IMR-90 (cell line): ENCODE results near the gene CARMIL1. TPM values are rescaled to one million over a fixed set of nuclear protein-coding genes. Genes with fewer than 3 reads are reported as not detected.

ENCODE experiments used
- ATAC-seq: fragments of 200-7000 bp; cut with Tn5 transposase; 2 replicates; pipeline ENCODE4 v1.9.1; 2020; ENCODE audit warnings: low read depth, mild to moderate bottlenecking, moderate library complexity
- BruUV-seq: library from RNA; stranded (reverse); fragments of 400-500 nt; replicated peaks from 2 replicates; lab custom pipeline; 2021; lab: Mats Ljungman, UMichigan
- CTCF ChIA-PET: fragments of 300-600 bp; formaldehyde crosslinking; extraction: SDS; loops from one replicate; lab custom pipeline; 2021; ENCODE audit warnings: antibody characterized with exemption; lab: Yijun Ruan, JAX
- POLR2A ChIA-PET: fragments of 300-600 bp; sonication (Branson Sonifier 250); formaldehyde crosslinking; loops from one replicate; lab custom pipeline; 2022; ENCODE audit warnings: antibody characterized with exemption; ENCODE audit not compliant: unreplicated experiment; lab: Charles Lee
- DNase-seq: peaks from one replicate; pipeline ENCODE4 v3.0.0; 2013
- H2AFZ ChIP-seq: replicated peaks from 2 replicates; pipeline ENCODE3; 2013; ENCODE audit warnings: low read length, mild to moderate bottlenecking; ENCODE audit not compliant: poor library complexity
- H2AK5ac ChIP-seq: 2 replicates; pipeline ENCODE4 v1.6.1; 2013; ENCODE audit warnings: low read depth, low read length, inconsistent platforms
- H2AK9ac ChIP-seq: replicated peaks from 2 replicates; pipeline ENCODE3; 2013; ENCODE audit warnings: mild to moderate bottlenecking, low read depth, low read length, moderate library complexity; ENCODE audit not compliant: poor library complexity
- H2BK120ac ChIP-seq: 2 replicates; pipeline ENCODE4 v1.6.1; 2013; ENCODE audit warnings: low read depth, low read length, inconsistent platforms
- H2BK15ac ChIP-seq: 3 replicates; pipeline ENCODE4 v1.6.1; 2013; ENCODE audit warnings: low read depth, low read length, inconsistent platforms
- H2BK20ac ChIP-seq: 2 replicates; pipeline ENCODE4 v1.6.1; 2013; ENCODE audit warnings: low read depth, mild to moderate bottlenecking, inconsistent platforms, low read length, moderate library complexity
- H2BK5ac ChIP-seq: 2 replicates; pipeline ENCODE4 v1.6.1; 2013; ENCODE audit warnings: mild to moderate bottlenecking, low read depth, low read length, inconsistent platforms; ENCODE audit not compliant: poor library complexity, severe bottlenecking
- H3K14ac ChIP-seq: replicated peaks from 2 replicates; pipeline ENCODE4 v1.6.1; 2013; ENCODE audit warnings: low read depth, low read length, inconsistent platforms
- H3K18ac ChIP-seq: 2 replicates; pipeline ENCODE4 v1.6.1; 2013; ENCODE audit warnings: low read depth, low read length, control low read depth
- H3K23ac ChIP-seq: 2 replicates; pipeline ENCODE4 v1.6.1; 2013; ENCODE audit warnings: low read depth, low read length, inconsistent platforms
- H3K27ac ChIP-seq: 2 replicates; pipeline ENCODE4 v1.5.1; 2013; ENCODE audit warnings: mild to moderate bottlenecking, control low read depth, low read length; ENCODE audit not compliant: insufficient read depth
- H3K27me3 ChIP-seq: 2 replicates; pipeline ENCODE4 v1.6.1; 2013; ENCODE audit warnings: low read length; ENCODE audit not compliant: control insufficient read depth, insufficient read depth
- H3K36me3 ChIP-seq: 2 replicates; pipeline ENCODE4 v1.6.1; 2013; ENCODE audit warnings: low read length, mixed read lengths; ENCODE audit not compliant: control insufficient read depth, insufficient read depth
- H3K4ac ChIP-seq: 2 replicates; pipeline ENCODE4 v1.6.1; 2013; ENCODE audit warnings: low read depth, low read length, inconsistent platforms
- H3K4me1 ChIP-seq: 2 replicates; pipeline ENCODE4 v1.6.1; 2013; ENCODE audit warnings: low read length, mixed read lengths; ENCODE audit not compliant: control insufficient read depth, insufficient read depth
- H3K4me2 ChIP-seq: 2 replicates; pipeline ENCODE4 v1.6.1; 2013; ENCODE audit warnings: low read depth, mild to moderate bottlenecking, control low read depth, low read length, moderate library complexity
- H3K4me3 ChIP-seq: 2 replicates; pipeline ENCODE4 v1.5.1; 2013; ENCODE audit warnings: low read depth, mild to moderate bottlenecking, control low read depth, low read length, moderate library complexity; ENCODE audit not compliant: insufficient read depth
- H3K56ac ChIP-seq: 2 replicates; pipeline ENCODE4 v1.6.1; 2013; ENCODE audit warnings: low read length, inconsistent platforms; ENCODE audit not compliant: insufficient read depth; ENCODE audit errors: extremely low read depth
- H3K79me1 ChIP-seq, 2 experiments: 2 replicates each; pipeline ENCODE4 v1.6.1; 2013; ENCODE audit warnings: low read length in 2 of 2, inconsistent platforms in 1 of 2, low read depth in 1 of 2
- H3K9ac ChIP-seq: 2 replicates; pipeline ENCODE4 v1.6.1; 2013; ENCODE audit warnings: low read depth, low read length, control low read depth
- H3K9me1 ChIP-seq: 2 replicates; pipeline ENCODE4 v1.6.1; 2013; ENCODE audit warnings: low read length, inconsistent platforms; ENCODE audit not compliant: insufficient read depth
- H3K9me3 ChIP-seq: 2 replicates; pipeline ENCODE4 v1.6.1; 2013; ENCODE audit warnings: low read length; ENCODE audit not compliant: control insufficient read depth, insufficient read depth
- H4K20me1 ChIP-seq: 2 replicates; pipeline ENCODE4 v1.6.1; 2013; ENCODE audit warnings: low read length, inconsistent platforms; ENCODE audit not compliant: insufficient read depth
- H4K5ac ChIP-seq: 2 replicates; pipeline ENCODE4 v1.6.1; 2013; ENCODE audit warnings: mild to moderate bottlenecking, low read depth, low read length, control low read depth
- H4K8ac ChIP-seq, 2 experiments: 2 replicates each; pipeline ENCODE4 v1.6.1; 2013; ENCODE audit warnings: low read depth in 2 of 2, low read length in 2 of 2, control low read depth in 1 of 2, inconsistent platforms in 1 of 2
- H4K91ac ChIP-seq: 2 replicates; pipeline ENCODE4 v1.6.1; 2013; ENCODE audit warnings: low read depth, low read length, inconsistent platforms; ENCODE audit not compliant: insufficient read depth
- BHLHE40 ChIP-seq: fragments of 150-350 bp; IDR thresholded peaks from 2 replicates; pipeline ENCODE4 v1.6.1; 2016; ENCODE audit warnings: mild to moderate bottlenecking, low read depth, low read length
- CHD1 ChIP-seq: IDR thresholded peaks from 2 replicates; pipeline ENCODE4 v1.6.1; 2012; ENCODE audit warnings: low read depth, low read length, improper control_type of control experiment
- FOS ChIP-seq: fragments of 150-350 bp; IDR thresholded peaks from 2 replicates; pipeline ENCODE4 v1.6.1; 2016; ENCODE audit warnings: low read depth, low read length
- MAFK ChIP-seq: IDR thresholded peaks from 2 replicates; pipeline ENCODE4 v1.6.1; 2012; ENCODE audit warnings: low read depth, low read length, improper control_type of control experiment
- MAZ ChIP-seq: IDR thresholded peaks from 2 replicates; pipeline ENCODE4 v1.6.1; 2012; ENCODE audit warnings: low read depth, mild to moderate bottlenecking, low read length, improper control_type of control experiment, moderate library complexity, borderline replicate concordance
- MXI1 ChIP-seq: IDR thresholded peaks from 2 replicates; pipeline ENCODE4 v1.6.1; 2012; ENCODE audit warnings: low read depth, mild to moderate bottlenecking, low read length, moderate library complexity, borderline replicate concordance
- NFE2L2 ChIP-seq: fragments of 150-350 bp; IDR thresholded peaks from 2 replicates; pipeline ENCODE4 v1.6.1; 2016; ENCODE audit warnings: low read depth, mild to moderate bottlenecking, low read length
- POLR2A ChIP-seq: IDR thresholded peaks from 2 replicates; pipeline ENCODE4 v1.6.1; 2012; ENCODE audit warnings: mild to moderate bottlenecking, low read depth, low read length
- RAD21 ChIP-seq: IDR thresholded peaks from 2 replicates; pipeline ENCODE4 v1.6.1; 2012; ENCODE audit warnings: low read length, improper control_type of control experiment
- RCOR1 ChIP-seq: IDR thresholded peaks from 2 replicates; pipeline ENCODE4 v1.6.1; 2012; ENCODE audit warnings: mild to moderate bottlenecking, low read length, improper control_type of control experiment; ENCODE audit not compliant: insufficient replicate concordance
- RFX5 ChIP-seq: IDR thresholded peaks from 2 replicates; pipeline ENCODE4 v1.8.0; 2012; ENCODE audit warnings: low read depth, mild to moderate bottlenecking, low read length, moderate library complexity
- SMC3 ChIP-seq: fragments of 150-350 bp; IDR thresholded peaks from 2 replicates; pipeline ENCODE4 v1.6.1; 2016; ENCODE audit warnings: low read depth, mild to moderate bottlenecking, antibody characterized with exemption, low read length, moderate library complexity
- USF2 ChIP-seq: fragments of 150-350 bp; IDR thresholded peaks from 2 replicates; pipeline ENCODE4 v1.6.1; 2017; ENCODE audit warnings: mild to moderate bottlenecking, antibody characterized with exemption, low read length, low read depth
- dilution Hi-C: fragments of 300-500 bp; cut with HindIII; formaldehyde crosslinking; loops from one replicate; pipeline ENCODE4 v1.14.3; 2018; ENCODE audit warnings: low sequenced_read_pairs; ENCODE audit not compliant: unreplicated experiment
- in situ Hi-C: fragments of 300-500 bp; cut with MboI; formaldehyde crosslinking; loops from 3 replicates; pipeline ENCODE4 v1.14.3; 2019; ENCODE audit warnings: low sequenced_read_pairs, inconsistent platforms, mixed read lengths
- intact Hi-C: fragments of 100-400 bp; cut with micrococcal nuclease; formaldehyde crosslinking; loops from 2 replicates; pipeline ENCODE4 v1.10.0; 2022
- polyA plus RNA-seq, 3 experiments: library from polyadenylated mRNA; depleted of rRNA; stranded (reverse); fragments of >200 nt; gene quantifications; 2 replicates each; pipeline ENCODE4 v1.2.3, GENCODE V29; 2012; ENCODE audit warnings: low replicate concordance in 1 of 3
- total RNA-seq: library from RNA; depleted of rRNA; stranded (reverse); fragments of >200 nt; gene quantifications from 2 replicates; pipeline ENCODE4 v1.2.3, GENCODE V29; 2012
- TF ChIP-seq, protein P1 (sequence below): fragments of 150-350 bp; IDR thresholded peaks from 2 replicates; pipeline ENCODE4 v1.6.1; 2016; ENCODE audit warnings: low read depth, mild to moderate bottlenecking, low read length, moderate library complexity, borderline replicate concordance
- TF ChIP-seq, protein P2 (sequence below): conservative IDR thresholded peaks from 2 replicates; pipeline ENCODE4 v1.5.1; 2012; ENCODE audit warnings: mild to moderate bottlenecking, low read depth, low read length, improper control_type of control experiment

CARMIL1 gene
- total and polyA plus RNA-seq, 2 of the 4 experiments (the other 2 are of a cell fraction): 1.3 to 2.9 TPM

DNA sequence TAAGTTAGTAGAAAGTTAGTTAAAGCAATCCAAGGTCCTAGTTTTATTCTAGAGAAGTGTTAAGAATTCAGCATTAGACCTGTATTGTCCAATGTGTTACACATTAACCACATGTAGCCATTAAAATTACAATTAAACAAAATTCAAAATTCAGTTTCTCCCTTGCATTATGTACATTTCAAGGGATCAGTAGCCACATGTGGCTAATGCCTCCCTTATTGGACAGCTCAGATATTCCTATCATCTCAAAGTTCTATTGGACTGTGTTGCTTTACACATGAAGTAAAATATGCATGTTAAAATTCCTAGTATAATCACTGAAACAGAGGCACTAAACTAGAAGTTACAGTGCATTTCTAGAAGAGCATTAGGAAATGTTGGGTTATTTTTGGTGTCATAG is 265.7 kb downstream of the CARMIL1 start:
- H2BK20ac ChIP-seq: no peak overlapping the region
- no peaks in the 10 kb centered on the region for H3K36me3 ChIP-seq
- no peak overlapping the region for H3K14ac ChIP-seq
- H4K91ac ChIP-seq: no peak overlapping the region
- H3K18ac ChIP-seq: no peak overlapping the region
- in situ Hi-C loops (no loop called here), dilution Hi-C loops (no loop called here), intact Hi-C loops (no loop called here)
- no peaks in the 10 kb centered on the region for H3K4me1 ChIP-seq
- H3K4ac ChIP-seq: no peak overlapping the region
- H2BK5ac ChIP-seq: no peak overlapping the region
- BruUV-seq: no TSS peak
- H3K79me1 ChIP-seq: no peaks in the 10 kb centered on the region
- H3K27me3 ChIP-seq: no peaks in the 10 kb centered on the region
- no peaks in the 10 kb centered on the region for H4K20me1 ChIP-seq
- no peak overlapping the region for H2AK9ac ChIP-seq
- H2AFZ ChIP-seq: no peak overlapping the region
- POLR2A ChIA-PET: no interaction called here
- ATAC-seq (no peak), DNase-seq (no peak)
- no peaks in the 10 kb centered on the region for H3K9me1 ChIP-seq
- no peak overlapping the region for H3K56ac ChIP-seq
- H4K5ac ChIP-seq: no peak overlapping the region
- H3K4me3 ChIP-seq: no peak overlapping the region
- CTCF ChIA-PET: interaction anchor here (0.6 to 0.9 kb wide), 3 partner anchors 10 to 266 kb away, joined by 4 read pairs; no protein-coding TSS in a partner anchor
- H3K9me3 ChIP-seq: no peaks in the 10 kb centered on the region
- no peak overlapping the region for H2BK120ac ChIP-seq
- no peak overlapping the region for H2BK15ac ChIP-seq
- H2AK5ac ChIP-seq: no peak overlapping the region
- no peak overlapping the region for H3K9ac ChIP-seq
- TF ChIP-seq RCOR1: no peak
- no peak for TF ChIP-seq RAD21
- TF ChIP-seq MAZ: no peak
- no peak for TF ChIP-seq POLR2A
- TF ChIP-seq, protein P1, sequence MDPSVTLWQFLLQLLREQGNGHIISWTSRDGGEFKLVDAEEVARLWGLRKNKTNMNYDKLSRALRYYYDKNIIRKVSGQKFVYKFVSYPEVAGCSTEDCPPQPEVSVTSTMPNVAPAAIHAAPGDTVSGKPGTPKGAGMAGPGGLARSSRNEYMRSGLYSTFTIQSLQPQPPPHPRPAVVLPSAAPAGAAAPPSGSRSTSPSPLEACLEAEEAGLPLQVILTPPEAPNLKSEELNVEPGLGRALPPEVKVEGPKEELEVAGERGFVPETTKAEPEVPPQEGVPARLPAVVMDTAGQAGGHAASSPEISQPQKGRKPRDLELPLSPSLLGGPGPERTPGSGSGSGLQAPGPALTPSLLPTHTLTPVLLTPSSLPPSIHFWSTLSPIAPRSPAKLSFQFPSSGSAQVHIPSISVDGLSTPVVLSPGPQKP: no peak
- TF ChIP-seq MXI1: no peak
- no peak for TF ChIP-seq FOS
- no peak for TF ChIP-seq RFX5
- TF ChIP-seq, protein P2, sequence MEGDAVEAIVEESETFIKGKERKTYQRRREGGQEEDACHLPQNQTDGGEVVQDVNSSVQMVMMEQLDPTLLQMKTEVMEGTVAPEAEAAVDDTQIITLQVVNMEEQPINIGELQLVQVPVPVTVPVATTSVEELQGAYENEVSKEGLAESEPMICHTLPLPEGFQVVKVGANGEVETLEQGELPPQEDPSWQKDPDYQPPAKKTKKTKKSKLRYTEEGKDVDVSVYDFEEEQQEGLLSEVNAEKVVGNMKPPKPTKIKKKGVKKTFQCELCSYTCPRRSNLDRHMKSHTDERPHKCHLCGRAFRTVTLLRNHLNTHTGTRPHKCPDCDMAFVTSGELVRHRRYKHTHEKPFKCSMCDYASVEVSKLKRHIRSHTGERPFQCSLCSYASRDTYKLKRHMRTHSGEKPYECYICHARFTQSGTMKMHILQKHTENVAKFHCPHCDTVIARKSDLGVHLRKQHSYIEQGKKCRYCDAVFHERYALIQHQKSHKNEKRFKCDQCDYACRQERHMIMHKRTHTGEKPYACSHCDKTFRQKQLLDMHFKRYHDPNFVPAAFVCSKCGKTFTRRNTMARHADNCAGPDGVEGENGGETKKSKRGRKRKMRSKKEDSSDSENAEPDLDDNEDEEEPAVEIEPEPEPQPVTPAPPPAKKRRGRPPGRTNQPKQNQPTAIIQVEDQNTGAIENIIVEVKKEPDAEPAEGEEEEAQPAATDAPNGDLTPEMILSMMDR: no peak
- no peak for TF ChIP-seq MAFK
- no peak for TF ChIP-seq CHD1
- TF ChIP-seq SMC3: no peak
- no peak for TF ChIP-seq BHLHE40
- no peak for TF ChIP-seq NFE2L2
- no peak for TF ChIP-seq USF2
- no peak overlapping the region for H3K4me2 ChIP-seq
- H3K27ac ChIP-seq: no peak overlapping the region
- no peak overlapping the region for H4K8ac ChIP-seq
- no peak overlapping the region for H3K23ac ChIP-seq
